HG03520 (cell line): ENCODE measurements around the gene PSMB7.

Source experiments
- ATAC-seq: cut with Tn5 transposase; IDR thresholded peaks from one replicate; pipeline ENCODE4 v1.9.1; 2021; ENCODE audit warnings: mild to moderate bottlenecking, moderate library complexity; ENCODE audit not compliant: unreplicated experiment

Gene PSMB7

DNA sequence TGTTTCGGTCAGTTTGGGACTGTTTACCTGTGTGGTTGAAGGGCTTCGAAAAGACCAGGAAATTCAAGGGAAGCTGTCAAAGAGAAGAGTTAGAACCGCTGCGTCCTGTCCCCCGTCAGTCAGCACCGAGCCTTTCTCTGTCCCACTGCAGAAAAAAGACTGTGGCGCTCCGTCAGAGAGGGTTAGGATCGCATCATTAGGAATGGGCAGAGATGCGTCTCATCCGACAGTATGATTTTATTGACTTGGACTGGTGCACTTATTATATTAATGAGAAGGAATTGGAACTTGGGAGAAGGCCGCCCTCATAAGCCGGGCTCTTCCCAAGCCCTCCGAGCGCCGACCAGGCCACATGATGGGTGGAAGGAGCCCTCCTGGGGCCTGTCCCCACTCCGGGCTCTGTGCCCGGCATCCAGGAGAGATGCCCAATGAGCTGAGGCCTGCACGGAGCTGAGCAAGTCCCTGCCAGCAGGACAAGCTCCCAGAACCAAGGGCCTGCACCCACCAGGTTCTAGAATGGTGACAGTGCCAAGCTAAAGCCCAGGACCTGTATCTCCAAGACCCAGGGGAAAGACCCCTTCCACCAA lies 85.9 kb downstream of the PSMB7 start:
- no peak for ATAC-seq

DNA sequence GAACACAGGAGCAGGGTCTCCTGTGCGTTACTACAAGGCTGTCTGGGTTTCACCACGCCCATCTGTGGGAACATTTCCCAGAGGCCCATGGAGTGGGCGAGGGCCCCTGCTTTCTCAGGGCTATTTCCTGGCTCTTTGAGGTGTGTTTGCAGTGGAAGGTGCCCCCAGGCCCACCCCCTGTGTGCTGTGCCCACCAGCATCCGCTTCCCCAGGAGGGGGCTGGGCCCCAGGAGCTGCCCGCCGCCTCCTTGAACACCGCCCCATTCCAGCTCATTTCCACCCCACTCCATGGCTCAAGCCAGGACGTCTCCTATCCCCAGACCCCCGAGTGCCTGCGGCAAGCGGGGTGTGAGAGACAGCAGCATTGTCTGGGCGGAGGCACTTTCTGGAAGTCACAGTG lies 87.0 kb downstream of the PSMB7 start:
- no peak for ATAC-seq

GRCh38 chr9:124327491-124327890 lies 87.8 kb downstream of the PSMB7 start:
- no peak for ATAC-seq

- ATAC-seq: no peak
Measured at GRCh38 chr9:124326378-124326777, 88.9 kb downstream of the PSMB7 start.

- no peak for ATAC-seq
Measured at GRCh38 chr9:124325816-124326215, 89.4 kb downstream of the PSMB7 start.

DNA sequence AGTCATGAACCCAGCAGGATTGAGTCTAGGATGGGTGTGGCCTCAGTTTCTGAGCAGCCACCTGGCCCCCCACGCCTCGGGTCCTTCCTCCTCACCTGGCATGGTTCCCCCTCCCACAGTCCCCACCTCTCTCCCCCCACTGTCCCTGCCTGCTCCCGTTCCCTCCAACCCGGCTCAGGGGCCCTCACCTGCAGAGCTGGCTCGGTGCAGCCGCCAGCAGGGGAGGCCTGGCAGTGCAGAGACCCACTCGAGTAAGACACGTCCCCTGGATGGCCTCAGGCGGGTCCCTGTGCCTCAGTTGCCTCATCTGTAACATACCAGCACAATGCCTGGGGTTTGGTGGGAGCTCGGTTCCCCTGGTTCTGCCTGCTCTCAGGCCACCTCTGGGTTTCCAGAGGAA lies 91.3 kb downstream of the PSMB7 start:
- ATAC-seq: no peak

- no peak for ATAC-seq
Measured at GRCh38 chr9:124322618-124323432, 92.4 kb downstream of the PSMB7 start.

DNA sequence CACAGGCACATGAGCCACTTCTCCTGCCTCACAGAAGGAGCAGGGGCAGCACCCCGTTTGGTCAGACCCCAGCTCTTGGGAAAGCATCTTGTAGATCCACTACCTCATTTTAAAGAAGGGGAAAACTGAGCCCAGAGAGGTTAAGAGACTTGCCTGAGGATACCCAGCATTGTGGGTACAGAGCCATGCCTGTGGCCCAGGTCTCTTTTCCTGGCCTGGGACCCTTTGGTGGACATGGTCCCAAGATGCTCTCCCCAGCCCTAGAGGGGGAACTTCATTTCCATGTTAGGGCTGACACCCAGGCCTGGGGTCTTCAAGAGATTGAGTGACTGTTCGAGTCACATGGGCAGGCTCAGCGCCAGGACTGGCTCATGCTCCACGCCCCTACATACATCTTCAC lies 93.3 kb downstream of the PSMB7 start:
- no peak for ATAC-seq

- no peak for ATAC-seq
Measured at GRCh38 chr9:124321416-124321815, 93.8 kb downstream of the PSMB7 start.

DNA sequence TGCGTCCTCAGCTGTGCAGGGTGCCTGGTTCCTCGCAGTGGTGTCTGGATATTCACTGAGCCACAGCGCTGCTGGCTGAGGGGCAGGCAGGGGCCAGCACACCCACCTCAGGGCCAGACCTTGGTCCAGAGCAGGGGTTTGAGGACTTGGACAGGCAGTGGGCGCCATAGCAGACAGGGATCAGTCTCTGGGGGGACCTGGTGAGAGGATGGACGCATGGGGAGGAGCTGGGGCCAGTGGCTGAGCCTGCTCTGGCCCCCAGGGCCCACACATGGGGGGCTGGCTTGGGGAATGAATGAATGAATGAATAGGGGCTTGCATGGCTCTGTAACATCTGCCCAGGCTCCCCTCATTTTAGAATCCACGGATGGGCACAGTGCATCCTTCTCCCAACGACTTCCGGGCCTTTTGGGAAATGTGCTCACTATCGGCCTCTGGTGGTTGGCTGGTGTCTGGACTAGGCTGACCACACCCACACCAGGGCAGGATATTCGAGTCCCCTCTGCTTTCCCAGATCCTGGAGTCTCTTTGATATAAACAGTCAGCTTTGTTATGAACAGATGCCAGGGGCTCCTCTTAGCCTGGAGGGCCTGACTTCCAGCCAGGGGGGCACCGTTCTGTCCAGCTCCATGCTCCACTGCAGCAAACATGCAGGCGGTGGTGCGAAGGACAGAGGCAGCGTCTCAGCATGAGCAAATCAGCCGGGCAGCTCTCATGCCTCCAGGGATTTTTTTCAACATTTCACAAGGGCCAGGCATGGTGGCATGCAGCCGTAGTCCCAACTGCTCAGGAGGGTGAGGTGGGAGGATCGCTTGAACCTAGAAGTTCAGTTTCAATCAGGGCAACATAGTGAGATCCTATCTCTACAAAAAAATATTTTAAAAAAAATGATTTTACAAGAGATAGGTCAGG lies 94.9 kb downstream of the PSMB7 start:
- no peak for ATAC-seq

- no peak for ATAC-seq
Measured at GRCh38 chr9:124315882-124316281, 99.4 kb downstream of the PSMB7 start.

GRCh38 chr9:124313940-124314339 lies 101.3 kb downstream of the PSMB7 start:
- no peak for ATAC-seq

DNA sequence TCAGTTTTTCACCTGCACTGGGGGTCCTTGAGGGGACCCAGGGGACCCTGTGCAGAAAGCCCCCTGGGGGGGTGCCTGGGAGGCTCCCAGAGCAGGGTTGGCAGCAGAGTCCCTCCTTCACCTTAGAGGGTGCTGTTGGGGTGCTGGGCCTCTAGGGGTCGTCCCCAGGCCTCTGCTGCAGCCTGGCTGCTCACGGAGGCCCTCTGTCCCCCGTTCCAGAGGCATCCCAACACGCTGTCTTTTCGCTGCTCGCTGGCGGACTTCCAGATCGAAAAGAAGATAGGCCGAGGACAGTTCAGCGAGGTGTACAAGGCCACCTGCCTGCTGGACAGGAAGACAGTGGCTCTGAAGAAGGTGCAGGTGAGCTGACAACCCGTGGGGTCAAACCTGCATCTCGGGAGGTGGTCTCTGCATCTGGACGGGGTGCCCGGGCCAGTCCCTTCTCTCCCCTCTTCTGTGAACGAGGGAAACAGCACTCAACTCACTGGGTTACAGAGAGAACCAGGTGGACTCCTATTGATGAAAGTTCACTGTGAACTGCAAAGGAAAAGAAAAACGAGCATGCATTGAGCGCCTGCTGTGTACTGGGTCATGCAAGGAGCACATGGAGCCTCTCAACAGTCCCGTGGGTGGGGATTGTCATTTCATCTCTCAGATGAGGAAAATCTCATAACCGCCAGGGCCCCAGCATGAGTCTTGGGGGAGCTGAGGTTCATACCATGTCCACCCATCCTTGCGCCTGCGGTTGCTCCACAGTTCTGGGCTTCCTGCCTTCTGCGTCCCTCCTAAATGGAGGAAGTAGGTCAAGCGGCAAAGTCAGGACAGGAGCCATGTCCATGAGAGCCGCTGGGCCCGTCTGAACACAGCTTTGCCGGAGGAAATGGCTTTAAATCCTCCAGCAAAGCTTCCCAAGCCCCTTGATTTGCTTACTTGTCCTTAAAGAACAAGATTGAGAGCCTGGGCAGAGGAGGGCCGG lies 102.7 kb downstream of the PSMB7 start:
- no peak for ATAC-seq

GRCh38 chr9:124311283-124311682 lies 104.0 kb downstream of the PSMB7 start:
- no peak for ATAC-seq

- no peak for ATAC-seq
Measured at GRCh38 chr9:124309667-124310084, 105.6 kb downstream of the PSMB7 start.

- ATAC-seq: no peak
Measured at GRCh38 chr9:124308606-124309491, 106.4 kb downstream of the PSMB7 start.

GRCh38 chr9:124307379-124308030 lies 107.7 kb downstream of the PSMB7 start:
- no peak for ATAC-seq

DNA sequence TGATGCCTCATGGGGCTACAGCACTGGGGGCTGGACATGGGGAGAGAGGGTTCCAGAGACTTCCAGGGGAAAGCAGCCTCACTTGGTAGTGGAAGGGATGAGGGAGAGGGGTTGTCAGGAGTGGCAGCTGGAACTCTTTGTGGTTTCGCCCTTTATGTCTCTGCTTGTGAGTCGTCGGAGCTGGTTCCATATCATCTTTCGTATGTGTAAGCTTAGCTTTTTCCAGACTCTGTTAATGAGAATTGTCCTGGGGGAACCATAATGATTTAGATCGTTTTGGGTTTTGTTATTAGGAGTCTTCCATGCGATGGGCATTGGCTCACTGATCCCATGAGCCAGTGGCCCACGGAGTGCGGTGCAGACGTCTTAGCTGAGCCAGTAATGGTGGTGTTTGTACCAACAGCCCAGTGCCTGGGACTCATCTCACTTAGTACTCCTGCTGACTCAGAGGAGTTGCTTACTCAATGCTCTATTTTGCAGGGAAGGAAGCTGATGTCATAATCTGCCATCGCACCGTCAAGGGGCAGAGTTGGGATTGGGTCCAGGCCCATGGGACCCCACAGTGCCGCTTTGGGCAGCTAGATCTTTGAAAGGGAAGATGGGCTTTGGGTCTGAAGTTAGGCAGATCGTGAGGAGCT lies 109.0 kb downstream of the PSMB7 start:
- no peak for ATAC-seq
